Amniotic stem cell (primary cell): ENCODE data around the gene GHRH.

ENCODE experiments used
- DNase-seq: peaks from one replicate; lab custom pipeline; 2025; lab: John Stamatoyannopoulos, UW

GHRH gene

GRCh38 chr20:37237656-37238055, 24.0 kb downstream of the GHRH start:
- no peak for DNase-seq

- DNase-seq, result no peak
Measured at GRCh38 chr20:37236462-37236861, 25.2 kb downstream of the GHRH start.

- no peak for DNase-seq
Measured at GRCh38 chr20:37235065-37235464, 26.5 kb downstream of the GHRH start.

- DNase-seq, result no peak
Measured at GRCh38 chr20:37234254-37234581, 27.4 kb downstream of the GHRH start.

- no peak for DNase-seq
Measured at GRCh38 chr20:37233548-37234253, 27.9 kb downstream of the GHRH start.

GRCh38 chr20:37231947-37232630, 29.5 kb downstream of the GHRH start:
- DNase-seq, result no peak

- no peak for DNase-seq
Measured at GRCh38 chr20:37230200-37230599, 31.4 kb downstream of the GHRH start.

- no peak for DNase-seq
Measured at GRCh38 chr20:37229357-37229756, 32.3 kb downstream of the GHRH start.

GRCh38 chr20:37228656-37229055, 33.0 kb downstream of the GHRH start:
- no peak for DNase-seq

- no peak for DNase-seq
Measured at GRCh38 chr20:37228082-37228481, 33.5 kb downstream of the GHRH start.

GRCh38 chr20:37226889-37227288, 34.7 kb downstream of the GHRH start:
- no peak for DNase-seq

- DNase-seq, result no peak
Measured at GRCh38 chr20:37225146-37225545, 36.5 kb downstream of the GHRH start.

GRCh38 chr20:37223053-37223452, 38.6 kb downstream of the GHRH start:
- DNase-seq, result peak; percentile 28

- DNase-seq, result no peak
Measured at GRCh38 chr20:37222086-37222485, 39.5 kb downstream of the GHRH start.

GRCh38 chr20:37220731-37221130, 40.9 kb downstream of the GHRH start:
- no peak for DNase-seq

- no peak for DNase-seq
Measured at GRCh38 chr20:37219751-37220668, 41.6 kb downstream of the GHRH start.

GRCh38 chr20:37218976-37219375, 42.6 kb downstream of the GHRH start:
- DNase-seq, result no peak

- DNase-seq, result no peak
Measured at GRCh38 chr20:37218441-37218840, 43.2 kb downstream of the GHRH start.

GRCh38 chr20:37209661-37210314, 51.8 kb downstream of the GHRH start:
- no peak for DNase-seq

GRCh38 chr20:37209193-37209592, 52.4 kb downstream of the GHRH start:
- DNase-seq, result no peak

- DNase-seq, result no peak
Measured at GRCh38 chr20:37207171-37207570, 54.4 kb downstream of the GHRH start.

- DNase-seq, result no peak
Measured at GRCh38 chr20:37205794-37206193, 55.8 kb downstream of the GHRH start.
